ENCODE data around the gene SPEM3.
"Not testable (repeated sequence)": the region's sequence is repeated elsewhere in the genome, so short reads cannot be mapped to it uniquely, and the experiment has no call there.

Gene SPEM3

GRCh38 chr17:7475764-7476422, 47.2 kb downstream of the SPEM3 start:
- no peak for DNase-seq

GRCh38 chr17:7476494-7476893, 47.8 kb downstream of the SPEM3 start:
- DNase-seq, result no peak

GRCh38 chr17:7476951-7477350, 48.3 kb downstream of the SPEM3 start:
- DNase-seq, result no peak

- DNase-seq, result no peak
These were observed 49.0 kb downstream of the SPEM3 start for GRCh38 chr17:7477392-7478275.

GRCh38 chr17:7478276-7479212, 49.9 kb downstream of the SPEM3 start:
- no peak for DNase-seq

GRCh38 chr17:7479213-7480088, 50.8 kb downstream of the SPEM3 start, which contains the start of gene ZBTB4:
ZBTB4 (minus strand) TSS chr17:7479631; CDS start chr17:7466801, 12,830 bp downstream.
- DNase-seq, result no peak

GRCh38 chr17:7480089-7480384, 51.4 kb downstream of the SPEM3 start:
- DNase-seq, result no peak

GRCh38 chr17:7481275-7481674, 52.6 kb downstream of the SPEM3 start, which contains the start of gene SLC35G6:
SLC35G6 (plus strand) TSS chr17:7481446; CDS start chr17:7481517, 71 bp downstream.
- DNase-seq, result not testable (repeated sequence)

GRCh38 chr17:7481842-7482741, 53.4 kb downstream of the SPEM3 start:
- not testable (repeated sequence) for DNase-seq

Measured in NCI-H1694 (cell line).